ENCODE data around the gene ADGRL2.

- TF ChIP-seq CTCF (conservative IDR thresholded peaks at IDR 0.05; ENCODE audit: low read depth, low read length) (no peak), RAD21 (IDR thresholded peaks at IDR 0.05; ENCODE audit: low read length) (no peak), POLR2A (IDR thresholded peaks at IDR 0.05; ENCODE audit: low read depth, low read length) (no peak), SMC3 (IDR thresholded peaks at IDR 0.05; ENCODE audit: low read depth, low read length) (no peak), MXI1 (IDR thresholded peaks at IDR 0.05; ENCODE audit: borderline replicate concordance, low read depth, low read length) (no peak), FOS (IDR thresholded peaks at IDR 0.05; ENCODE audit: low read depth, low read length) (no peak)
Measured at GRCh38 chr1:81976539-81976938, 175.8 kb downstream of the ADGRL2 start.

Measured in IMR-90 (cell line).